ENCODE results near the gene CD40.

The CD40 gene

GRCh38 chr20:46123482-46124245, 5.5 kb downstream of the CD40 start:
- no peak for DNase-seq

DNA sequence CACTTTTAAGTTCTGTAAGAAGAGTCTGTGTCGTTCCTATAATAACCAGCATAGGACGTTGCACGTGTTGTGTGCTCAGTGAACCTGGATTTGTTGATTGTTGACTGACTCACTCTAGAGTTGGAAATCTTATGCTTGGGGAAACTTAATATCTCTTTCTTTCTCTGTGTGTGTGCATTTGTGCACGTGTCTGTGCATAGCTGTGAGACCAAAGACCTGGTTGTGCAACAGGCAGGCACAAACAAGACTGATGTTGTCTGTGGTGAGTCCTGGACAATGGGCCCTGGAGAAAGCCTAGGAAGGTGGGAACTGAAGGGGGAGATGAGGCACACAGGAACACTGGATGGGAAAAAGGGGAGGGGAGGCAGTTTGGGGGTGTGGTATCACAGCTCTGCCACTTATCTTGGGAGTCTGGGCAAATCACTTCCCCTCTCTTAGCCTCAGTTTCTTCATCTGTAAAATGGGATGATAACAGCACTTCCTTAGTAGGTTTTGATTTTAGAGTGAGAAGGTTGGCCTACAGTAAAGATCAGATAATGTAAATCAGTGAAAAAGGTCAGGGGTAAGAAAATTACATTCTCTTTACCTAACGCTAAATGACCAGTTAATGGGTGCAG, 8.4 kb downstream of the CD40 start:
- DNase-seq: no peak

- no peak for DNase-seq
Measured at GRCh38 chr20:46127396-46128010, 9.4 kb downstream of the CD40 start.

- DNase-seq: no peak
Measured at GRCh38 chr20:46128310-46129151, 10.4 kb downstream of the CD40 start.

- no peak for DNase-seq
Measured at GRCh38 chr20:46129955-46130481, 11.9 kb downstream of the CD40 start.

- no peak for DNase-seq
Measured at GRCh38 chr20:46130534-46130933, 12.4 kb downstream of the CD40 start.

DNA sequence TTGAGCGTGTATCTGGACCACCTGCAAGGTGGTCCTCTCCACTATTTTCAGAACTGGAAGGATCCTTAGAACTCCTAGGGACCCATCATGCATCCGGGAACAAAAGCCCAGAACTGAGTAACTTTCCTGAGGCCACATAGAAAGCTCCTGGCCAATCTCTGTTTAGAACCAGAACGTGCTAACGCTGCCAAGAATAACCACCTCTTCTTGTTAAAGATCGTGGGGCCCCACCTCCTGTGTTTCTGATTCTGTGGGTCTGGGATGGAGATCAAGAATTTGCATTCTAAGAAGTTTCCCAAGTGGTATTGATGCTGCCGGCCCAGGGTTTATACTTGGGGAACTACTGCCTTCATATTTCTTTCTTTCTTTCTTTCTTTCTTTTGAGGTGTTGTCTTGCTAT, 13.3 kb downstream of the CD40 start:
- no peak for DNase-seq

- peak; percentile 45 for DNase-seq
Measured at GRCh38 chr20:46132705-46133120, 14.6 kb downstream of the CD40 start.

DNA sequence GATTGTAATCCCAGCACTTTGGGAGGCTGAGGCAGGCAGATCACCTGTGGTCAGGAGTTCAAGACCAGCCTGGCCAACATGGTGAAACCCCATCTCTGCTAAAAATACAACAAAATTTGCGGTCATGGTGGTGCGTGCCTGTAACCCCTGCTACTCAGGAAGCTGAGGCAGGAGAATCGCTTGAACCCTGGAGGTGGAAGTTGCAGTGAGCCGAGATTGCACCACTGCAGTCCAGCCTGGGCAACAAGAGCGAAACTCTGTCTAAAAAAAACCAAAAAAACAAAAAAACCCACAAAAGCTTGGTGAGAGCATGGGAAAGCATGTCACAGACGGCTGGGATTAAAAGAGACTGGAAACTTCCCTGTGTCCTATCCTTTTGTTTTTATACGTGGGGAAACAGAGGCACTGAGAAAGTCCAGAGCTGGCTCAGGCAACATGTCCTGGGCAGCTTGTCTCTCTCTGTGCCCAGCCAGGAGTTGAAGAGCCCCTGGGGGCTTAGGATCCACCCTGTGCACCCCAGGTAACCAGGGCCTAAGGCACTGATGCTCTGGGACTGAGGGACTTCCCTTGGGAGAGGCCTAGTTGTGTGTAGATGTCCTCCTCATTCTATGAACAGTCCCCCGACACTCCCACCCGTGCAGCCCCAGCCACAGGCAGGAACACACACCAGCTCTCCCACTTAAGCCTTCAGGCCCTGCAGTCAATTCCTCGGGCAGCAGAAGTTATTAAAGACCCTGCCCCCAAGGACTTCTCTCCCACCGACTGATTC, 16.0 kb downstream of the CD40 start:
- DNase-seq: no peak

DNA sequence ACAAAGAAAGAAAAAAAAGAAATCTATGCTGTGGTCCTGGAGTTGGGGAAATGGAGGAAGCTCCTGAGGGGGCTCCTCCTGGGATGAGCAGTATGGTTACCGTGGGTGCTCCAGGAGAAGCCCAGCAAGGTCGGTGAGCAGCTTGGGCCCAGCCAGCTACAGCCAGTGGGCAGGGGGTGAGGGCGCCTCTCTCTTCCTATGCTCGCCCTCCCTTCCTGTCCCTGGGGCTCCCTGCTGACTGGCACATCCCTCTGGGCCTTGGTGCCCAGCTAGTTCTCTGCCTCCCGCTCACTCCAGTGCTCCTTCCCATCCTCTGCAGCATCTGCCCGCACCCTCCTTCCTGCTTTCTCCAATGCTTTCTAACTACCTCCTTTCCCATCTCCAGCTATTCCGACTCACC, 16.6 kb downstream of the CD40 start:
- no peak for DNase-seq

DNA sequence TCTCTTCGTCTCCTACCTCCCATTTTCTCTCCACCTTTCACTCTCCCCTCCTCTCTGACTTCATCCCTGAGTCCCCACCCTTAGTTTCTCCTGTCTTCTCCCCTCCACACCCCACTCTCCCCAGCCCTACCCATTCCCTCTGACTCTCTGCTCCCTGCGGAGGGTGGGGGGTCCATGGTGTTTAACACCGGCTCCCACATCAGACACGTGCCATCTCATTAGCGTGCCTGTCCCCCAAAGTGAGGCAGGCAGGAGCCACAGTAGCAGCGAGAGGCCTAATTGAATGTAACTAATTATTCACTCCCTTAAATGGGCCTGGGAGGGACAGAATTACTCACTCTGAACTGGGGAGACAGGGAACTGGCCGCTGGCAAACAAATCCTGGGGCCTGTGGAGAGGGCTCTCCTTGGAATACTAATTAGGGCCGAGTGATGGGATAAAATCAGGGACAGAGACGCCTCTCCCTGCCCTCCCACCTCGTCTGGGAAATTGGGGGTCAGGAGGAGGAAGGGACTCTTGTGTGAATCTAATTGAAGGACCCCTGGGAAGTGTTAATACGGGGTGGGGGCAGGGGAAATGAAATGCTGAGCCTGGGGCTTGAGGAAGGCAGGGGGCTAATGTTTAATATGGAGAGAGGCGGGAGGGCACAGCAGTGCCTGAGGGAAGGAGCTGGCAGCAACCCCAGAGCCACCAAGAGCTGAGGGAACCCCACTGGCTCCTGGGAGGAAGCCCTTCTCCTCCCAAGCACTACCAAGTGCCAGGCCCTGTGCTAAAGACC, 17.9 kb downstream of the CD40 start:
- no peak for DNase-seq

- no peak for DNase-seq
Measured at GRCh38 chr20:46137816-46138215, 19.7 kb downstream of the CD40 start.

GRCh38 chr20:46139266-46139889, 21.3 kb downstream of the CD40 start:
- no peak for DNase-seq

GRCh38 chr20:46139908-46140482, 21.9 kb downstream of the CD40 start:
- no peak for DNase-seq

- DNase-seq: no peak
Measured at GRCh38 chr20:46142124-46142523, 24.0 kb downstream of the CD40 start.

GRCh38 chr20:46144432-46145025, 26.4 kb downstream of the CD40 start:
- DNase-seq: no peak

- DNase-seq: no peak
Measured at GRCh38 chr20:46145713-46146112, 27.6 kb downstream of the CD40 start.

DNA sequence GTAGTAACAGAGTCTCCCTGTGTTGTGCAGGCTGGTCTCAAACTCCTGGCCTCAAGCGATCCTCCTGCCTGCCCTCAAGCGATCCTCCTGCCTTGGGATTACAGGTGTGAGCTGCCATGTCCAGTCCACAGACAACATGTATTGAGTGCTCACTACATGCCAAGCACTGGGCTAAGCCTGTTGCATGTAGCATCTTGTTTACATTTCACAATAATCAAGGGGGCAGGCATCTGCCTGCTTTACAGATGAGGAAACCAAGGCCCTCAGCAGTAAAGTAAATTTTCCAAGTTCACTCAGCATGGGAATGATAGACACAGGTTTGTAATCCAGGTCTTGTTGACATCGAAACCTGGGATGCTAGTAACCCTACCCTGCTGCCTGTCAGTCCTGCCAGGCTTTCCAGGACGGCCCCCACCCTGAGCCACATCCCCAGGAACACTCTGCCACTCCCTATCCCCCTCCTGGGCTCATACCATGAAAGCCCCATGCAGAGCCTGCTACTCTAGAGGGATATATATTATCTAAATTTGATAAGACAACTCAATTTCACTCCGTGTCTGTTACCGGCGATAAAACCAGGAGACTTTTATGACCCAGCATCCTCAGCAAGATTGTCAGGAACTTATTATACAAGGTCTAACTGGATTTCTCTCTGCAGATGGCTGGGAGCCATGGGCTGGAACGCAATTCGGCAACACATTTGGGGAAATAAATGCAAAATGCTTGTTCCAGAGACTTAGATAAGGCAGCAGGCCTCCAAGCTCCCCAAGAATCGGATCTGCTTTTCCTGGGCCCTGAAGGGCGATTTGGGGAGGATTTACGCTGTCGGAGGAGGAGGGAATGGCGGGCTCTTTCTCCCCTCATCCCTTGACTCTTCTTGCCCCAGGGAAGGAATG, 30.4 kb downstream of the CD40 start:
- DNase-seq: no peak

DNA sequence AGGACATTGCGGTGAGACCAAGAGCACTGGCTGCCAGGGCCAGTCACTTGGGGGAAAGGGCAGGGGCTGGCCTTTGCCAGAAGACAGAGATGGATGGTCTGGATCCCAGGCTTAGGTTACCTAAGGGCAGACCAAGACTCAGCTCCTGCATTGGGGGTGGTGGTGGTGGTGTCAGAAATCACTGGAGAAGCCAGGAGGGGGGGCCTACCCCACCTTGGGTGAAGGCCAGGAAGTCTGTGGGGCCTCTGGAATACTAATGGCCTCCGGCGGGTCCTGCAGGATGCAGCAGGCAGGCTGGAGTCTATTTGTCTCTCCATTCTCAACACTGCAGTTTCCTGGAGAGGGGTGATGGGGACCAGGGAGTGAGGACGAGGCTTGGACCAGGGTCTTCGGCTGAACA, 32.8 kb downstream of the CD40 start:
- DNase-seq: no peak

All from CD4-positive, alpha-beta T cell treated with Interferon gamma for 1 hour (primary cell).